Amygdala (tissue), 56 donors: ENCODE measurements around the gene TPM3.
"Not testable (repeated sequence)": the region's sequence is repeated elsewhere in the genome, so short reads cannot be mapped to it uniquely, and the experiment has no call there.

Experiments
- DNase-seq, 56 donors: peaks; one replicate each; lab custom pipeline; 2025; lab: John Stamatoyannopoulos, UW

TPM3 gene

GRCh38 chr1:154123205-154123604 is 68.7 kb downstream of the TPM3 start:
- not testable (repeated sequence) for DNase-seq

- no peak for DNase-seq
Measured at GRCh38 chr1:154117642-154118041, 74.3 kb downstream of the TPM3 start.

GRCh38 chr1:154115180-154115579 is 76.7 kb downstream of the TPM3 start:
- DNase-seq, result no peak
